Measurements from ENCODE around the gene POLR2C.
"Not testable (repeated sequence)": the region's sequence is repeated elsewhere in the genome, so short reads cannot be mapped to it uniquely, and the experiment has no call there.

Gene POLR2C

DNA sequence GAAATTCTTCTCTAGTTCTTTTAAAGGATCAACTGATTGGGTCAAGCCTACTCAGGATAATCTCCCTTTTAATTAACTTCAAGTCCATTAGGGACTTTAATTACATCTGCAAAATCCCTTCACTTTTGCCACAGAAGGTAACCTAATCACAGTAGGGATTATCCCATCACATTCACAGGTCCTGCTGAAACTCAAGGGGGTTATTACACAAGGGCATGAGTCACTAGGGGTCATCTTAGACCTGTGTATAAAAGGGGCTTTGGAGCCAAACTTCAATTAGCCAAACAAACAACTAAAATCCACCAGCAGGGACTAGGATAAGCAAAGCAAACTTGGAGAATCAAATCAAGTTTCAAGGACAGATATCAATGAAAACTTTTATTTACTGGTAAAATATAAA lies 34.7 kb upstream of the POLR2C start:
- in situ Hi-C loops (cut with HindIII; ENCODE audit: low pct_ligation_motif_present, low sequenced_read_pairs) = no loop called here
- Histone ChIP-seq H3K4me3 (ENCODE audit: low read depth, low read length) (no peak overlapping the region), H3K36me3 (replicated peaks) (peaks cover 45% of the 10 kb centered on the region), H3K27ac (no peak overlapping the region), H3K27me3 (replicated peaks) (no peaks in the 10 kb centered on the region)
- TF ChIP-seq, protein P1, sequence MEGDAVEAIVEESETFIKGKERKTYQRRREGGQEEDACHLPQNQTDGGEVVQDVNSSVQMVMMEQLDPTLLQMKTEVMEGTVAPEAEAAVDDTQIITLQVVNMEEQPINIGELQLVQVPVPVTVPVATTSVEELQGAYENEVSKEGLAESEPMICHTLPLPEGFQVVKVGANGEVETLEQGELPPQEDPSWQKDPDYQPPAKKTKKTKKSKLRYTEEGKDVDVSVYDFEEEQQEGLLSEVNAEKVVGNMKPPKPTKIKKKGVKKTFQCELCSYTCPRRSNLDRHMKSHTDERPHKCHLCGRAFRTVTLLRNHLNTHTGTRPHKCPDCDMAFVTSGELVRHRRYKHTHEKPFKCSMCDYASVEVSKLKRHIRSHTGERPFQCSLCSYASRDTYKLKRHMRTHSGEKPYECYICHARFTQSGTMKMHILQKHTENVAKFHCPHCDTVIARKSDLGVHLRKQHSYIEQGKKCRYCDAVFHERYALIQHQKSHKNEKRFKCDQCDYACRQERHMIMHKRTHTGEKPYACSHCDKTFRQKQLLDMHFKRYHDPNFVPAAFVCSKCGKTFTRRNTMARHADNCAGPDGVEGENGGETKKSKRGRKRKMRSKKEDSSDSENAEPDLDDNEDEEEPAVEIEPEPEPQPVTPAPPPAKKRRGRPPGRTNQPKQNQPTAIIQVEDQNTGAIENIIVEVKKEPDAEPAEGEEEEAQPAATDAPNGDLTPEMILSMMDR (IDR thresholded peaks at IDR 0.05; ENCODE audit: low read depth, low read length, missing control alignments) = no peak
- DNase-seq = no peak

DNA sequence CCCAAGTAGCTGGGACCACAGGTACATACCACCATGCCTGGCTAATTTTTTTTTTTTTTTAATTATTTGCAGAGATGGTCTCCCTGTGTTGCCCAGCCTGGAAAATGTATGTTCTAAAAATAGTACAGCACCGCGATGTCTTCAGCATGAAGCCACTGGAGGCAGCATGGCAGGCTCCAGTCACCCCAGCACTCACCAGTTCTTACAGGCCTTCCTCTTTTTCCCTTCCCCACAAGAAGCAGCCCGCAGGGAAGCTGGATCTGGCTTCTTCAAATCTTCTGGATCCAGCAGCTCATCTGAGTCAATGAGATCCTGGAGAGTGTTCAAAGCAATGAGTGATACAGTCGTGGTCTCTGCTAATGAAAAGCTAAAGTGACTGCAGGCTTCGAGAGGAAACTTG lies 31.5 kb upstream of the POLR2C start:
- H3K4me3 ChIP-seq (ENCODE audit: low read depth, low read length) = no peak overlapping the region
- peaks cover 76% of the 10 kb centered on the region for H3K36me3 ChIP-seq (replicated peaks)
- H3K27ac ChIP-seq = no peak overlapping the region
- TF ChIP-seq, protein P1 (IDR thresholded peaks at IDR 0.05; ENCODE audit: low read depth, low read length, missing control alignments) = no peak
- DNase-seq = no peak
- in situ Hi-C loops (cut with HindIII; ENCODE audit: low pct_ligation_motif_present, low sequenced_read_pairs) = no loop called here
- no peaks in the 10 kb centered on the region for H3K27me3 ChIP-seq (replicated peaks)

DNA sequence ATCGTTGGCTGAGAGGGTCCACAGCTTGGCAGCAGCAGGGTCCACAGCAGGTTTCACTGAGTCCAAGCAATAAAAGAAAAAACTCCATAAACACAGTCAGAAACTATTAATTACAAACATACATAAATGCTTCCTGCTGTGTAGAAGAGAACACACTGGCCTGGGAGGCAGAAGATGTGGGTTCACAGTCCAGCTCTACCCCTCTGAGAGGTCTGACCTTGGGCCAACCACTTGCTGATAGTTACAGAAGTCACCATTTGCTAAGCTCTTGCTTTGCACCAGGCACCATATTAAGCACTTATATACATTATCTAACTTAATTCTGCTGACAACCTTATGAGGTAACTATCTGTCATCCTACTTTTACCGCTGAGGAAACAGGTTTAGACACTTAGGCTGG lies 30.0 kb upstream of the POLR2C start:
- no peak for DNase-seq
- Histone ChIP-seq H3K36me3 (replicated peaks) (peaks cover 82% of the 10 kb centered on the region), H3K27ac (no peak overlapping the region), H3K4me3 (ENCODE audit: low read depth, low read length) (no peak overlapping the region), H3K27me3 (replicated peaks) (no peaks in the 10 kb centered on the region)
- TF ChIP-seq, protein P1 (IDR thresholded peaks at IDR 0.05; ENCODE audit: low read depth, low read length, missing control alignments) = no peak
- in situ Hi-C loops (cut with HindIII; ENCODE audit: low pct_ligation_motif_present, low sequenced_read_pairs) = no loop called here

DNA sequence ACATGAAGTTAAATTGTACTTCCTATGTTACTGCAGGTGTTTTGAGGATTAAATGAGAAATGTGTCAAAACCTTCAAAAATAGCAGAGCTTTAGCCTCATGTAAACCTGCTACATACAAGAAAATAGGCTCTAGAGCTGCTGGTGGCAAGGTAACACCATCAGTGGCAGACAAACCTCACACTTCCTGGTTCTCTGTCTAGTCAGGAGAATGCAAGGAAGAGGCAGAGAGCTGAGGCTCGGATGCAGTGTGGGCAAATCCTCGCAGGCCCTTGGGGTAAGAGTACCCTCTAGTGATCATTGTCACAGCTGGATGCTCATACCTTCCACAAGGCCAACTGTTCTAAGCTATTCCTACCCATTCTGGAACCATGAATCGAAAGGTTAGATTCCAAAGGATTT lies 29.5 kb upstream of the POLR2C start:
- no peak for DNase-seq
- in situ Hi-C loops (cut with HindIII; ENCODE audit: low pct_ligation_motif_present, low sequenced_read_pairs) = no loop called here
- no peak overlapping the region for H3K4me3 ChIP-seq (ENCODE audit: low read depth, low read length)
- H3K27ac ChIP-seq = no peak overlapping the region
- TF ChIP-seq, protein P1 (IDR thresholded peaks at IDR 0.05; ENCODE audit: low read depth, low read length, missing control alignments) = no peak
- peaks cover 83% of the 10 kb centered on the region for H3K36me3 ChIP-seq (replicated peaks)
- no peaks in the 10 kb centered on the region for H3K27me3 ChIP-seq (replicated peaks)

DNA sequence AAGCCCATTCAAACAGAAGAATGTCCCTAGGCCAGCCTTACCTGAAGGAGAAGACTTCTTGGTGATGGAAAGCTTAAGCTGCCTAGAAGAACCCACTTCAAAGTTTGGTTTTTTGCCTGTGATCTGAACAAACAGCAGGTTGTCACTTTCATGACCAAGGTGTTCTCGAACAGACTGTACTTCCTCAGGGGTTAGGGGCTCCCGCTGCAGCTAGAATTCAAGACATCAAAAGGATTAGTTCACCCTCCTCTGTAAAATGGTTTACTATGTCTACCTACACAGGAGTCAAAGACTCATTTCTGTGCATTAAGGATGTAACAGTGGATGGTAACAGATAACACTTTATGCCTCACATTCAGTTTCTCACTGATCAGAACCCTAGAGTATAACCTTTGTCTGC lies 28.5 kb upstream of the POLR2C start:
- in situ Hi-C loops (cut with HindIII; ENCODE audit: low pct_ligation_motif_present, low sequenced_read_pairs) = no loop called here
- no peak overlapping the region for H3K4me3 ChIP-seq (ENCODE audit: low read depth, low read length)
- H3K27ac ChIP-seq = no peak overlapping the region
- DNase-seq = no peak
- TF ChIP-seq, protein P1 (IDR thresholded peaks at IDR 0.05; ENCODE audit: low read depth, low read length, missing control alignments) = no peak
- H3K36me3 ChIP-seq (replicated peaks) = peaks cover 84% of the 10 kb centered on the region
- no peaks in the 10 kb centered on the region for H3K27me3 ChIP-seq (replicated peaks)

DNA sequence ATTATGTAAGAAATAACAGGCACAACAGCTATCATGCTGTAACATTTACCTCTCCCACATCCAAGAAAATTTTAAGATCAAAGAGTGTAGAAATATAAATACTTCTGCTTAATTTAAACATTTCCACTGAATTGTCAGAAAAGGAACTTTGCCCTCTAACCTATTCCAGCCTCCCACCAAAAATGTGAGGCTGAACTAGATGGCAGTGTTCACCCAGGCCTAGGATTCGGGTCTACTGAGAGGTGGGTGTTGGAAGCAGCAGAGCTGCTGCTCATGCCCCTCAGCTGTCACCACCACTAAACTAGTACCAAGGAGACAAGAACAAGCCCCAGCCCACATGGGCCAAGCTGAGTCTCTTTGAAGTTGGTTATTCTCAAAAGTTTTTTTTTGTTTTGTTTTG lies 26.6 kb upstream of the POLR2C start:
- TF ChIP-seq, protein P1 (IDR thresholded peaks at IDR 0.05; ENCODE audit: low read depth, low read length, missing control alignments) = no peak
- DNase-seq = no peak

DNA sequence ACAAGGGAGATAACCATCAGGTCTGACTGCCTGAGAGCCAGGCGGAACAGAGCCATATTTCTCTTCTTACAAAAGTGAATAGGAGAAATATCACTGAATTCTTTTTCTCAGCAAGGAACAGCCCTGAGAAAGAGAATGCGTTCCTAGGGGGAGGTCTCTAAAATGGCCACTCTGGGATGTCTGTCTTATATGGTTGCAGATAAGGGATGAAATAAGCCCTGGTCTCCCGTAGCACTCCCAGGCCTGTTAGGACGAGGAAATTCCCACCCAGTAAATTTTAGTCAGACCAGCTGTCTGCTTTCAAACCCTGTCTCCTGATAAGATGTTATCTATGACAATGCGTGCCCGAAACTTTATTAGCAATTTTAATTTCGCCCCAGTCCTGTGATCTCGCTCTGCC lies 22.5 kb upstream of the POLR2C start:
- H3K27me3 ChIP-seq (replicated peaks); H3K27ac ChIP-seq; in situ Hi-C loops (cut with HindIII; ENCODE audit: low pct_ligation_motif_present, low sequenced_read_pairs); DNase-seq; H3K4me3 ChIP-seq (ENCODE audit: low read depth, low read length): not testable (repeated sequence)
- H3K36me3 ChIP-seq (replicated peaks) = peaks cover 49% of the 10 kb centered on the region

More for the DNA sequence above, 26.6 kb upstream of the POLR2C start:
- H3K4me3 ChIP-seq (ENCODE audit: low read depth, low read length) = no peak overlapping the region
- H3K27me3 ChIP-seq (replicated peaks) = no peaks in the 10 kb centered on the region
- in situ Hi-C loops (cut with HindIII; ENCODE audit: low pct_ligation_motif_present, low sequenced_read_pairs) = no loop called here
- H3K27ac ChIP-seq = no peak overlapping the region
- H3K36me3 ChIP-seq (replicated peaks) = peaks cover 86% of the 10 kb centered on the region

DNA sequence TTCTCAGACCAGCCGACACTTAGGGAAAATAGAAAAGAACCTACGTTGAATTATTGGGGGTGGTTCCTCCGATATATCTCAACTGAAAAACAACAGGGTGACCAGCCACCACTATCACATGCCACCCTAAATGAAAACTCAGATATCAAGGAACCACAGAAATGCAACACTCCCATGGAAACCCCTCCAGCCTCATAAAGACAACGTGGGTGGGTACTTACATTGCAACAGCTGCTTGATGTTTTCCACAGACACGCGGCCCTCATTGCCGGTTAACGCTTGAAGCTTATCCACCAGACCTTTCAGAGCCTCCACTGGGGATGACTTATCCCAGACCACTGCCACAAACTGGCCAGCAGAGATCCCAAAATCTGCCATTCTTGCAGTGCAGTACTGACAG lies 21.9 kb upstream of the POLR2C start:
- in situ Hi-C loops (cut with HindIII; ENCODE audit: low pct_ligation_motif_present, low sequenced_read_pairs); H3K27me3 ChIP-seq (replicated peaks); DNase-seq; H3K4me3 ChIP-seq (ENCODE audit: low read depth, low read length); H3K27ac ChIP-seq: not testable (repeated sequence)
- H3K36me3 ChIP-seq (replicated peaks) = peaks cover 43% of the 10 kb centered on the region
